Measurements from ENCODE around the gene FGF8. TPM values are rescaled to one million over a fixed set of nuclear protein-coding genes. Genes with fewer than 3 reads are reported as not detected.
"Not testable (repeated sequence)": the region's sequence is repeated elsewhere in the genome, so short reads cannot be mapped to it uniquely, and the experiment has no call there.

The FGF8 gene
- total and polyA plus RNA-seq, 2 of the 8 experiments (the other 6 are each of a cell fraction or from before 2014, with no cell fraction given) = 1.1 to 3.9 TPM

GRCh38 chr10:101789686-101790085, 13.8 kb upstream of the FGF8 start (continued):
- TF ChIP-seq CBX8 (IDR thresholded peaks at IDR 0.05; ENCODE audit: borderline replicate concordance, low read depth, low read length) (no peak), TCF12 (IDR thresholded peaks at IDR 0.05; ENCODE audit: low read depth, low read length) (no peak), KDM1A (IDR thresholded peaks at IDR 0.05; ENCODE audit: borderline replicate concordance, low read length) (no peak), ATF3 (IDR thresholded peaks at IDR 0.05; ENCODE audit: insufficient read depth, low read depth, low read length) (no peak), FOSL1 (IDR thresholded peaks at IDR 0.05; ENCODE audit: insufficient read depth, low read depth, low read length) (no peak), ATF2 (IDR thresholded peaks at IDR 0.05; ENCODE audit: low read length) (no peak), PHF8 (conservative IDR thresholded peaks at IDR 0.05; ENCODE audit: low read depth, low read length) (no peak), TAF1 (IDR thresholded peaks at IDR 0.05; ENCODE audit: low read depth, low read length) (no peak)

- H2BK20ac ChIP-seq (ENCODE audit: low read length); H4K20me1 ChIP-seq (replicated peaks in 1 of 2; ENCODE audit: control insufficient read depth in 1 of 2, insufficient read depth in 2 of 2, low read length in 2 of 2); H2BK12ac ChIP-seq (ENCODE audit: low read depth, low read length); H3K14ac ChIP-seq (ENCODE audit: insufficient read length); H4K5ac ChIP-seq (ENCODE audit: insufficient read length, low read depth, low read length); H3K79me1 ChIP-seq (ENCODE audit: low read depth, low read length); H3K4me2 ChIP-seq (ENCODE audit: insufficient read depth in 1 of 2, low read depth in 2 of 2, low read length in 2 of 2); H2BK120ac ChIP-seq (replicated peaks; ENCODE audit: low read depth, low read length); H3K18ac ChIP-seq (ENCODE audit: extremely low read depth, low read length); H3K27ac ChIP-seq (ENCODE audit: low read depth, low read length); POLR2A ChIA-PET (ENCODE audit: partially characterized antibody); H2BK15ac ChIP-seq (ENCODE audit: low read length); H3K4ac ChIP-seq (replicated peaks; ENCODE audit: insufficient read length, low read depth, low read length); H3K9me3 ChIP-seq (ENCODE audit: insufficient read depth in 2 of 2, low read depth in 1 of 2, low read length in 1 of 2); H3K56ac ChIP-seq (replicated peaks; ENCODE audit: insufficient read length, low read depth, low read length); H3K79me2 ChIP-seq (ENCODE audit: control insufficient read depth in 1 of 2, insufficient read depth in 2 of 2, low read length in 2 of 2); H3K23ac ChIP-seq (ENCODE audit: insufficient read length); H3K9ac ChIP-seq (replicated peaks in 1 of 4; ENCODE audit: extremely low read depth in 1 of 4, low read depth in 3 of 4, low read length in 3 of 4); H2BK5ac ChIP-seq (ENCODE audit: low read depth, low read length); H4K8ac ChIP-seq (ENCODE audit: extremely low read depth, insufficient read depth, low read length); H3K4me1 ChIP-seq (replicated peaks in 1 of 4; ENCODE audit: control insufficient read depth in 3 of 4, insufficient read depth in 4 of 4, low read length in 3 of 4); DNase-seq (ENCODE audit: low read depth in 1 of 2, low spot score in 2 of 2); H2AK5ac ChIP-seq (ENCODE audit: low read depth, low read length); H3K27me3 ChIP-seq (replicated peaks in 1 of 4; ENCODE audit: control insufficient read depth in 3 of 4, extremely low read depth in 1 of 4, insufficient read depth in 3 of 4, low read length in 3 of 4); FAIRE-seq; H3K23me2 ChIP-seq (ENCODE audit: low read depth, low read length); H4K91ac ChIP-seq (replicated peaks; ENCODE audit: insufficient read length, low read length); H3K4me3 ChIP-seq (ENCODE audit: extremely low read depth in 1 of 4, insufficient read depth in 2 of 4, low read depth in 3 of 4, low read length in 4 of 4); H2AFZ ChIP-seq (ENCODE audit: low read length): not testable (repeated sequence)
- WGBS, 2 experiments (ENCODE audit: extremely low coverage in 1 of 2, insufficient coverage in 1 of 2, insufficient read length in 1 of 2, insufficient replicate concordance in 2 of 2, low coverage in 1 of 2, low lambda C conversion rate in 2 of 2, missing lambda C conversion rate in 1 of 2) = 94% methylated on average over 9 of the region's 9 CpGs; no CpG with 5 or more reads in 1 of the 2 experiments
- CTCF ChIA-PET (ENCODE audit: partially characterized antibody) = interaction anchor here (0.9 to 1.2 kb wide), 2 partner anchors 8 to 18 kb away, joined by 3 read pairs; no protein-coding TSS in a partner anchor
- peaks cover 26 to 80% (median 64%) of the 10 kb centered on the region in 4 experiments for H3K36me3 ChIP-seq (ENCODE audit: control insufficient read depth in 2 of 4, insufficient read depth in 4 of 4, low read length in 3 of 4)
These were observed 13.3 kb upstream of the FGF8 start for GRCh38 chr10:101789231-101789630.

Measured in H1 (cell line).